ENCODE results near the gene LRRC8E. TPM values are rescaled to one million over a fixed set of nuclear protein-coding genes. Genes with fewer than 3 reads are reported as not detected.
"Not testable (repeated sequence)": the region's sequence is repeated elsewhere in the genome, so short reads cannot be mapped to it uniquely, and the experiment has no call there.

Gene LRRC8E
- total RNA-seq, 1 experiment from 2014 or later, result 24.1 TPM

GRCh38 chr19:7857727-7858108, 30.6 kb upstream of the LRRC8E start:
- intact Hi-C loops (cut with micrococcal nuclease; ENCODE audit: unreplicated experiment), result loop anchor here (10.0 kb wide), 1 partner anchor 397 kb away; no protein-coding TSS in a partner anchor
- no peaks in the 10 kb centered on the region for H3K9me3 ChIP-seq (ENCODE audit: insufficient read depth, low read depth)
- H3K4me2 ChIP-seq, result no peak overlapping the region
- H3K79me2 ChIP-seq (ENCODE audit: low read depth), result no peaks in the 10 kb centered on the region
- H4K20me1 ChIP-seq (ENCODE audit: insufficient read depth), result no peaks in the 10 kb centered on the region
- TF ChIP-seq EZH2 (IDR thresholded peaks at IDR 0.05; ENCODE audit: low read depth) (no peak), CTCF (conservative IDR thresholded peaks at IDR 0.05) (no peak)
- DNase-seq, result no peak
- POLR2A ChIA-PET (ENCODE audit: unreplicated experiment), result no interaction called here
- no peak overlapping the region for H2AFZ ChIP-seq
- H3F3A ChIP-seq (ENCODE audit: insufficient read depth, low read depth), result peaks cover 20% of the 10 kb centered on the region; the same call in 1 of the 2 replicates
- peaks cover 9% of the 10 kb centered on the region for H3K4me1 ChIP-seq (replicated peaks; ENCODE audit: insufficient read depth)
- CTCF ChIA-PET, result no interaction called here
- BruUV-seq (replicated peaks), result no TSS peak
- H3K4me3 ChIP-seq, result no peak overlapping the region
- H3K27ac ChIP-seq, result no peak overlapping the region
- H3K9me2 ChIP-seq (ENCODE audit: insufficient read depth), result no peaks in the 10 kb centered on the region
- no peaks in the 10 kb centered on the region for H3K27me3 ChIP-seq (ENCODE audit: insufficient read depth, low read depth)
- no peaks in the 10 kb centered on the region for H3K36me3 ChIP-seq (ENCODE audit: low read depth)

GRCh38 chr19:7858109-7858770, 30.1 kb upstream of the LRRC8E start:
- Histone ChIP-seq H3K27me3 (ENCODE audit: insufficient read depth, low read depth) (no peaks in the 10 kb centered on the region), H3K4me2 (no peak overlapping the region), H3K27ac (no peak overlapping the region), H4K20me1 (ENCODE audit: insufficient read depth) (no peaks in the 10 kb centered on the region), H3K79me2 (ENCODE audit: low read depth) (no peaks in the 10 kb centered on the region), H3K4me3 (no peak overlapping the region), H3K4me1 (replicated peaks; ENCODE audit: insufficient read depth) (peaks cover 5% of the 10 kb centered on the region), H2AFZ (no peak overlapping the region), H3K9me3 (ENCODE audit: insufficient read depth, low read depth) (no peaks in the 10 kb centered on the region), H3K9me2 (ENCODE audit: insufficient read depth) (no peaks in the 10 kb centered on the region), H3F3A (ENCODE audit: insufficient read depth, low read depth) (peaks cover 20% of the 10 kb centered on the region; the same call in 1 of the 2 replicates), H3K36me3 (ENCODE audit: low read depth) (no peaks in the 10 kb centered on the region)
- ChIA-PET CTCF (interaction anchor here (0.5 kb wide), 1 partner anchor 62 kb away, joined by 5 read pairs; the partner anchor contains the start of gene SNAPC2), POLR2A (ENCODE audit: unreplicated experiment) (no interaction called here)
- no peak for TF ChIP-seq EZH2 (IDR thresholded peaks at IDR 0.05; ENCODE audit: low read depth)
- TF ChIP-seq CTCF (conservative IDR thresholded peaks at IDR 0.05), result no peak
- intact Hi-C loops (cut with micrococcal nuclease; ENCODE audit: unreplicated experiment), result loop anchor here (10.0 kb wide), 1 partner anchor 397 kb away; no protein-coding TSS in a partner anchor
- DNase-seq, result no peak
- BruUV-seq (replicated peaks), result no TSS peak

- H4K20me1 ChIP-seq (ENCODE audit: insufficient read depth); H3K4me1 ChIP-seq (replicated peaks; ENCODE audit: insufficient read depth); H3K9me2 ChIP-seq (ENCODE audit: insufficient read depth); H3K4me2 ChIP-seq; CTCF ChIA-PET; H3K4me3 ChIP-seq; H3K79me2 ChIP-seq (ENCODE audit: low read depth); H3K27me3 ChIP-seq (ENCODE audit: insufficient read depth, low read depth); H3K27ac ChIP-seq; H2AFZ ChIP-seq; H3K9me3 ChIP-seq (ENCODE audit: insufficient read depth, low read depth); POLR2A ChIA-PET (ENCODE audit: unreplicated experiment); BruUV-seq (replicated peaks); H3K36me3 ChIP-seq (ENCODE audit: low read depth); DNase-seq: not testable (repeated sequence)
- peaks cover 25% of the 10 kb centered on the region; the same call in 1 of the 2 replicates for H3F3A ChIP-seq (ENCODE audit: insufficient read depth, low read depth)
- intact Hi-C loops (cut with micrococcal nuclease; ENCODE audit: unreplicated experiment), result loop anchor here (10.0 kb wide), 1 partner anchor 396 kb away; no protein-coding TSS in a partner anchor
Measured at GRCh38 chr19:7859087-7859486, 29.2 kb upstream of the LRRC8E start.
